ENCODE results near the gene FBRS.

DNA sequence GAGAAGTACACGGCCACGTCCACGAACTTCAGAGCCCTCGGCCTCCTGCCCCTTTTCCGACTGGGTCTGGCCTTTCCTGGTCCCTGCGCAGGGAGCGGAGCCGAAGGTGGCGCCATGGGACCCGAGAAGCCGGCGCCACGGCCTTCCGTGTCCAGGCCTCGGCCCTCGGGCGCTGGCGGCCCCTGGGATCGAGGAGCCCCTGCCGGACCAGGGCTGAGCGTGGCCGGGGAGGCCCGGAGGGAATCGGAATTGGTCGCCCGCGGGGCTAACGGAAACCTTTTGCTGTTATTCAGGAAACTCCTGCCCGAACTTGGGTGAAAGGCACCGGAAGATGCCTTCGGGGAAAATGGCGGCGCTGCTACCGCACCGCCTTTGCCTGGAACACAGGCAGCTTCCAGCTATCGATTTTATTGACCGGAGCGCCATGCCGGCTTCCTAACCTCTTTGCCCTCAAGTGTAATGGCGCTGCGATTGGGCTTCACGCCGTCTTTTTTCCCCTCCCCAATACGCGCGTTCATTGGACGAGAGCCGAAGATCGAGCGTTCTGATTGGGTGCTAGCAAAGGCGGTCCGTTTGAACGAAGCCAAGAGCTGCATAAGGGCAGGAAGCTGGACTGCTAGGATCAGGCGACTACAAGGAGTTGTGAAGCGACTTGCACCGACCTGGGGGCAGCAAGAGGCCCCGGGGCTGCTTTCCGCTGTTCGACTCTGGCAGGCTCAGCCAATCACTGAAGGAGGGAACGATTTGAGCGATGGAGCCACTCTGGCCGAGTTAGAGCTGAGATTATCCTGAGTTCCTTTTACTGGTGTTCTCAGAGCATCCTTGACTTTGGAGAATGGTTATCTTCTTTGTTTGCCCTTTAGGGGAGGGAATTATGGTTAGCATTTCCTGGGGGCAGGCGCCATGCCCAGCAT lies 48.0 kb upstream of the FBRS start, which contains the start of gene ZNF689:
- TF ChIP-seq TCF7 (IDR thresholded peaks at IDR 0.05; ENCODE audit: borderline replicate concordance) (no peak), CTCF (IDR thresholded peaks at IDR 0.05 in 2 of 3, conservative IDR thresholded peaks at IDR 0.05 in 1 of 3; ENCODE audit: control insufficient read depth in 2 of 3, extremely low read depth in 1 of 3, insufficient read depth in 1 of 3, low read depth in 3 of 3, low read length in 3 of 3) (no peak)
